Duodenal mucosa (tissue), 2 donors: ENCODE data around the gene CIROP.

Experiments
- H3K27ac ChIP-seq: one replicate; pipeline ENCODE4 v1.7.0; 2013; ENCODE audit warnings: low read depth, low read length
- H3K27me3 ChIP-seq, 2 donors: one replicate each; pipeline ENCODE4 v1.7.0; 2013; ENCODE audit warnings: low read length in 2 of 2, control low read depth in 1 of 2; ENCODE audit not compliant: insufficient read depth in 2 of 2, control insufficient read depth in 1 of 2
- H3K36me3 ChIP-seq, 2 donors: one replicate each; pipeline ENCODE4 v1.7.0; 2013; ENCODE audit warnings: low read length in 2 of 2, control low read depth in 1 of 2; ENCODE audit not compliant: insufficient read depth in 2 of 2, control insufficient read depth in 1 of 2
- H3K4me1 ChIP-seq, 2 donors: one replicate each; pipeline ENCODE4 v1.7.0; 2013; ENCODE audit warnings: low read length in 2 of 2, control low read depth in 1 of 2; ENCODE audit not compliant: insufficient read depth in 2 of 2, control insufficient read depth in 1 of 2
- H3K4me3 ChIP-seq, 2 donors: one replicate each; pipeline ENCODE4 v1.7.0; 2013; ENCODE audit warnings: low read length in 2 of 2, low read depth in 1 of 2
- H3K9ac ChIP-seq, 2 donors: one replicate each; pipeline ENCODE4 v1.7.0; 2013; ENCODE audit warnings: low read length in 2 of 2, low read depth in 1 of 2
- H3K9me3 ChIP-seq, 2 donors: one replicate each; pipeline ENCODE4 v1.7.0; 2013; ENCODE audit warnings: low read length in 2 of 2, control low read depth in 1 of 2; ENCODE audit not compliant: control insufficient read depth in 1 of 2

Gene CIROP

DNA sequence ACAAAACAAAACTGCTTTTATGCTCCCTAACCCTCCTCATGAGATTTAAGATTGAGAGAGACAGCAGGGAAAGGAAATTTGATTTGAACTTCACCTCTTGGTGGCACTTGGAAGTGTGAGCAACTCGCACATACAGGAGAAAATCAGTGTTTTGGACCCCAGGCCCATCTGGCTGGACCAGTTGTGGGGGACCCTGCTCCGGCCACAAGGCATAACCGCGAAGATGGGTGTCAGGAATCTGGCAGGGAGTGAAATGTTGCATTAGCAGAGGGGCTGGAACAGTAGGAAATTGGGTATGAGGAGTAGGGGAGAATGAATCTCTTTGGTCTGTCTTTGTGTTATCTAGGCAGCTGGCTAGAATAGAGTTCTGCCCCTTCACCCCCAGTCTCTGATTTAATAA, 1.2 kb downstream of the CIROP start:
- H3K4me3 ChIP-seq = no peak overlapping the region

DNA sequence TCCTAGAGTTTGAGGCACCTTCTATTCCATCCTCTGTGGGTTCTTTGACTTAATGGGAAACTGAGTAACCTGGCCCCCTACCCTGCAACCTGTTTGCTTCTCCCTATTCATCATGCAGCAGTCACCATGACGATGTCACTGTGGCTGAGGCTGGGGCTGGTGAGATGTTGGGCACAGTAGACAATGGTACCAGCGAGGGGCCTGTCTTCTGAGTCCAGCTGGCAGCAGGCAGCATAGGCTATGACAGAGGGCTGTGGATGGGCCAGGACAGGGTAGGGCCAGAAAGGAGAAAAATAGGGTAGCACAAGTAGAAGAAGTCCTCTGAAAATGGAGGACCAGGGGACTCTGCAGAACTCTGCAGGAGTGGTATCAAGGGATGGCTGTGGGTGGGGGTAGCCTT, 2.0 kb downstream of the CIROP start:
- H3K9me3 ChIP-seq = no peaks in the 10 kb centered on the region
- no peaks in the 10 kb centered on the region for H3K27me3 ChIP-seq
- peaks cover 0 to 3% of the 10 kb centered on the region in 2 donors for H3K4me1 ChIP-seq
- no peak overlapping the region for H3K27ac ChIP-seq
- H3K36me3 ChIP-seq = peaks cover 7 to 12% of the 10 kb centered on the region in 2 donors
- no peak overlapping the region for H3K9ac ChIP-seq
- no peak overlapping the region for H3K4me3 ChIP-seq

More for the DNA sequence above, 1.2 kb downstream of the CIROP start:
- H3K27ac ChIP-seq = no peak overlapping the region
- peaks cover 0 to 6% of the 10 kb centered on the region in 2 donors for H3K36me3 ChIP-seq
- H3K27me3 ChIP-seq = no peaks in the 10 kb centered on the region
- H3K9ac ChIP-seq = no peak overlapping the region
- H3K9me3 ChIP-seq = no peaks in the 10 kb centered on the region
- peaks cover 0 to 3% of the 10 kb centered on the region in 2 donors for H3K4me1 ChIP-seq

DNA sequence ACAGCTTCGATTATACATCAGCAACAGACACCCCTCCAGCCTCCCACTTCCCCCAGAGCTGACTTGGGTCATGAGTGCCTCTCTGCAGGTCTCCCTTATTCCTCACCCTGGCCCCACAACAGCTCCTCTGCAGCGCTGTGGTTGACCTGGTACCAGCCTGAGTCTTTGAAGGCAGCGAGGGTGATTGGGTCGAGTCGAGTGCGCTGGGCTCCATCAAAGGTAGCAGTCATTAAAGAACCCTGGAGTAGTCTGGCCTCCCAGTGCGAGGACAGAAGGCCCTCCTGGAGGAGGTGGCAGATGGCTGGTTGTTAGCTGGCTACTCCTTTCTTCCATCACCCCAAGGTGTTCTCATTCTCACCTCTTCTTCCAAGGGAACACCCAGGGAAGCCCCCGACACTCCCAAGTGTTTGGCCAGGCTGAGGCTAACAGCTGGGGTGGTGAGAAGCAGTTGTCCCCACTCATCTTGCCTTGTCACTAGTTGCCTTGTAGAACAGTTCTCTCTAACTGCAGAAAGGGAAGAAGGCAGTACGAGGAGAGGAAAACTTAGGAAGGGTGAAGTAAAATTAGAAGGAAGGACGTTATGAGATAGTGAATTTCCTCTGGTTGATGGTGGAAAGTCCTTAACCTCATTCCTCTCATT, 2.7 kb downstream of the CIROP start:
- Histone ChIP-seq H3K27me3 (no peaks in the 10 kb centered on the region), H3K4me3 (no peak overlapping the region), H3K27ac (no peak overlapping the region), H3K9me3 (no peaks in the 10 kb centered on the region), H3K4me1 (peaks cover 2 to 4% of the 10 kb centered on the region in 2 donors), H3K36me3 (peaks cover 11 to 17% of the 10 kb centered on the region in 2 donors), H3K9ac (no peak overlapping the region)

DNA sequence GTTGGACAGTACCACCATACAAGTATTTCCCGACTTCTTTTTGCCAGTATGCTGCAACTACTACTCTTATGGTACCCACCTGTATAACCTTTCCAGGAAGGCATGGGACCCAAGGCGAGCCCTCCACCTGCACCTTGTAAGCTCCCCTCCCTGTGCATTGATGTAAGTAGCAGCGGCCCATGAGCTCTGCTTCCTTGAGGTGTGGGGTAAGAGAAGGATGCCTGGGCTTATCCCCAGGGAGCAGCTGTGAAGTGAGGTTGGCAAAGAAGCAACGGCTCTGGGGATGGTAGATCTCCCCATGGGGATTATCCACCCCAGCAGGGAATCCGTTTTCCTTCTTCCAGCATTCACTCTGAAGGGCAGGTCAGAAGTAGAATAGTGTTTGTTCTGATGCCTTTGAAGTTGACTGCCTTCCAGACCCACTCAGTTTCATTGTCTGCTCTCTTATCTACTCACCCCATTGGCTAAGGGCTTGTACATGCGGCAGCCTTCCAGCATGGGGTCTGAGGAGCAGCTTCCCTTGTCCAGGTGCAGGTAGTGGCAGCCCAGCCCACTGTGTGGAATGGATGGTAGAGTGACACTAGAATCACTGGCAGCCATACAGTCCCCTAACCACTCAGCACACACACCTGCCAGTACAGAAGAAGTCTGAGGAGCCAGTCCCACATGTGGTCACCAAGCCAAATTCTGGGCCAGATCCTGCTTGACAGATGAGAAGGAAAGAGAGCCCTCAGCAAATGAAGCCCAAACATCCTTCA, 3.4 kb downstream of the CIROP start:
- H3K4me3 ChIP-seq = no peak overlapping the region
- peaks cover 11 to 17% of the 10 kb centered on the region in 2 donors for H3K36me3 ChIP-seq
- no peaks in the 10 kb centered on the region for H3K27me3 ChIP-seq
- no peaks in the 10 kb centered on the region for H3K9me3 ChIP-seq
- H3K27ac ChIP-seq = no peak overlapping the region
- no peak overlapping the region for H3K9ac ChIP-seq
- peaks cover 9 to 11% of the 10 kb centered on the region in 2 donors for H3K4me1 ChIP-seq

DNA sequence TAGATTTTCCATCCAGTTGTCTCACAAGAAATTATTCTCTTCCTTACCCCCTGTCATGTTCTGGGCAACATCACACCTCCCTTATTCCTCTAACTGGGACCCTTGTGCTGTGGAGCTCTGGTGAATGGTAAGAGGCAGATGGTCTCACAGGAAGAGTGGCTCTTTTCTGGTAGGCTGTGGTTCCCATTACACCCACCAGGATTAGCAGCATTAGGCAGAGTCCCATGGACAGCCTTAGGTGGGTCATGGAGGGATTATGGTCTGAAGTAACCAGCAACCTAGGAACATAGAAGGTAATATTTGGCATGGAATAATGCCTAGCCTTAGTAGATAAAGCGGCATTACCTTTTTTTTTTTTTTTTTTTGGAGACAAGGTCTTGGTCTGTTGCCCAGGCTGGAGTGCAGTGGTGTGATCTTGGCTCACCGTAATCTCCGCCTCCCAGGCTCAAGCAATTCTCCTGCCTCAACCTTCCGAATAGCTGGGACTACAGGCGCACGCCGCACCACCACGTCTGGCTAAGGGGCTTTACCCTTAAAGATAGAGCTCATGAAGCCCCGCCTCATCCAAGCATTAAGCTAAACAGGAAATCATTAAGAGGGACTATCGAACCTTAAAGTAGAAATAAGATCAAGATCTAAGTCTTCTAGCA, 5.5 kb downstream of the CIROP start:
- H3K27me3 ChIP-seq = no peaks in the 10 kb centered on the region
- H3K4me3 ChIP-seq = no peak overlapping the region
- H3K9me3 ChIP-seq = no peaks in the 10 kb centered on the region
- no peak overlapping the region for H3K9ac ChIP-seq
- H3K36me3 ChIP-seq = peaks cover 11 to 17% of the 10 kb centered on the region in 2 donors
- H3K4me1 ChIP-seq = peaks cover 9 to 11% of the 10 kb centered on the region in 2 donors
- H3K27ac ChIP-seq = no peak overlapping the region

DNA sequence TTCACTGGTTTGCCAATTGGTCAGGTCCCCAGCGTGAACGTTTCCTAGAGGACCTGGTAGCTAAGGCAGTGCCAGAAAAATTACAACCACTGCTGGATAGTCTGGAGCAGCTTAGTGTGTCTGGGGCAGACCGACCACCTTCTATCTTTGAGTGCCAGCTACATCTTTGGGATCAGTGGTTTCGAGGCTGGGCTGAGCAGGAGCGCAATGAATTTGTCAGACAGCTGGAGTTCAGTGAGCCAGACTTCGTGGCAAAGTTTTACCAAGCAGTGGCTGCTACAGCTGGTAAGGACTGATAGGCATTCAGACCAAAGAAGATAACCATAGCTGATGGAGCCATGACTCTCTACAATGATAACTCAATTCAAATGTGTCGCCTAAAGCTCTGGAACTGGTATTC, 7.0 kb downstream of the CIROP start:
- Histone ChIP-seq H3K4me1 (peaks cover 23 to 24% of the 10 kb centered on the region in 2 donors), H3K9ac (no peak overlapping the region), H3K4me3 (no peak overlapping the region), H3K9me3 (no peaks in the 10 kb centered on the region), H3K36me3 (peaks cover 11 to 19% of the 10 kb centered on the region in 2 donors), H3K27ac (no peak overlapping the region), H3K27me3 (no peaks in the 10 kb centered on the region)

DNA sequence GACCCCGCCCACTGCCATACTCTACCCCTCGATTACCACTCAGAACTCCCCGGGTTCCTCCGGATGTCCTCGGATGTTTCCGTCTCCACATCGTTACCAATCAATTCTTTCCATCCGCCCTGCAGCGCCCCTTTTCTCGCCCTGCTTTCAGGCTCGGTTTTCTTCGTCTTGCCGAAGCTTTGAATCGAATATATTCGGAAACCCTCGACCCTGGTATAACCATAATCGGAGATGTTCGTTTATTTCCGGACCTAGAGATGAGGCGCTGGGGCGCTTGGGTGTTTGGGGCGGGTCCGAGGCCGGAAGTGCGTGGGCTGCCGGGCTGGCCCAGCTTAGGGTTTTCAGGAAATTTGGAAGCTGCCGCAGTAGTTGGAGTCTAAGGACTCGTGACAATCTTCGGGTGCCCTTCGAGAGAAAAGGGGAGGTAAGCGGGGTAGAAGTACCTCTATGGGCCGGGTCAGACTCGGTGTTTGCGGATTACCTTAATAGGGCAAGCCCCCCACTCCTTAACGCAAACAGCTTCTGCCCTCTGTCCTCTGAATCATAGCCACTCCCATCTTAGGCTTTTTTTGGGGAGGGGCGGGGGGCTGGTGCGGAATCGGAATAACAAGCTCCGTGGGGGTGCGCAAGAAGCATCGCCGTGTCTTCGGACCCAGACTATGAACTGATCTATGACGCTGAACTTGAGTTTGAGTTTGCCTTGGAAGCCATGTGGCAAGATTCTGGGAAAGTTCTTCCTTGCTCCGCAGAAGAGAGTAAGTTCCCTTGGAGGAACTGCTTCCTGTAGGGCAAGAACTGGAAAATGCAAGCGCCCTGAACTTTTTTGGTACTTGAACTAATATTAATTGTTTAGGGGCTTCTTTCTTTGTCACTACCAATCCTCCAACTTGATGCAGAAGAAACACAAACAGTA, 9.3 kb downstream of the CIROP start, which contains the start of gene C14orf119:
TSS of gene C14orf119 (plus strand) at position 310 of the 913 bp plus-strand sequence. CDS start 2,154 bp downstream, outside the sequence.
- peaks cover 26 to 27% of the 10 kb centered on the region in 2 donors for H3K4me1 ChIP-seq

DNA sequence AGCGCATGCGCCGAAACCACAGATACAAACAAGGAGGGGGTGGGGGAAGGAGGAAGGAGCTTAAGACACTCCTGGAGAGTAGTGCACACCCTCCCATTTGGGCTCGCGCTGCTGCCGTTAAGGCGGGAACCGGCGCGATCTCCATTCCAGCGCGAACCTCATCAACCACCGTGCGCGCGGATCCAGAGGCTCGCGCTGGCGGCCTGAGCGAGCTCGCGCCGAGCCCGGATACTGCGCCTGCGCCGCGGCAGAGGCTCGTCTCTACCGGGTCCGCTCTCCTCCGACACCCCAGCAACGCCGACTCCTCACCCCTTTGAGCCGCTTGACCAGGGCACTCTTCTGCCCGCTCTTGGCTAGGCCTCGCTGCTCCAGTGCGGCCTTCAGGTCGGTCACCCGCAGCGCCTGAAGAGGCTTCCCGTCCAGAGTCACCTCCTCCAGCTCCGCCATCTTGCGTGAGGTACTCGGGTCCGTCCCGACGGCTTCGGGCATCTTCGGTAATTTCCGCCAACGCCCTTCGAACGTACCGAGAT, 10.1 kb downstream of the CIROP start, which contains the start of gene ACIN1:
TSS of gene ACIN1 (minus strand) at position 471 of the 530 bp plus-strand sequence. CDS start at position 447, 24 bp downstream.
- peak within 1 kb of the TSS; percentile 97 for H3K27ac ChIP-seq
- peaks cover 26 to 27% of the 10 kb centered on the region in 2 donors for H3K4me1 ChIP-seq
- peak within 1 kb of the TSS; percentile 97 to 99 for H3K4me3 ChIP-seq
- H3K9me3 ChIP-seq = no peaks in the 10 kb centered on the region
- H3K27me3 ChIP-seq = no peaks in the 10 kb centered on the region
- peak within 1 kb of the TSS; percentile 96 to 99 for H3K9ac ChIP-seq
- H3K36me3 ChIP-seq = peaks cover 18 to 47% of the 10 kb centered on the region in 2 donors

More for the DNA sequence above, 9.3 kb downstream of the CIROP start, which contains the start of gene C14orf119:
- Histone ChIP-seq H3K27ac (peak within 1 kb of the TSS; percentile 97), H3K27me3 (no peaks in the 10 kb centered on the region), H3K4me3 (peak within 1 kb of the TSS; percentile 97 to 99), H3K9ac (peak within 1 kb of the TSS; percentile 96 to 99), H3K9me3 (no peaks in the 10 kb centered on the region), H3K36me3 (peaks cover 11 to 39% of the 10 kb centered on the region in 2 donors)

DNA sequence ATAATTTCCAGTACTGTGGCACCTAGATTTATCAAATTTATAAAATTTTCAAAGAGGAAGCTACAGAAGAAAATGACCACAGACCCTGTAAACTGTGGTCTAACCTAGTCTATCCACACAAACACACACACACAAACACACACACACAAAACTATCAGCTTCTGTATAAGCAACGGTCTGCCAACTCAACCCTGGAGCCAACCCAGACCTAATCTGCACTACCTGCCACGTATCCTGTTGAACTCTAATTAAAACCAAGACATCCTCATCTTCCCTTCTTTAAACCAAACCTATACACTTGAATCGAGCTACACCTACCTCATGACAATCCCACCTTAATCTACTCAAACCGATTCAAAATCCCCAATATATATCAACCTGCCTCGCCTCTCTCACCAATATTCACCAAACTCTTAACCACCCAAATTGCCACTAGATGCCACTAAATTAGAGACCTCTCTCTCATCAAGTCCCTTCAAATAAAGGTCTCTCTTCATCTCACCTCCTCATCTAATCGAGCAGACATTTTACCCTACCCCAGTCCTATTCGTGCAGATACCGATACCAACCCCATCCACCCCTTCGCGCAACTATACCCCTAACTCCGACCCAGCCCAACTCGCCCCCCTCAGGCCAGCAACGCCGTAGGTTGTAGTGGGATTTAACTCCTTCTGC, 10.7 kb downstream of the CIROP start:
- Histone ChIP-seq H3K27me3 (no peaks in the 10 kb centered on the region), H3K36me3 (peaks cover 24 to 51% of the 10 kb centered on the region in 2 donors), H3K9ac (peak overlapping the region; percentile 95 to 99), H3K9me3 (no peaks in the 10 kb centered on the region), H3K4me1 (peaks cover 24 to 27% of the 10 kb centered on the region in 2 donors), H3K4me3 (peak overlapping the region; percentile 87 to 97), H3K27ac (peak overlapping the region; percentile 97)
